A172 (cell line): ENCODE results near the gene RIN3. TPM values are rescaled to one million over a fixed set of nuclear protein-coding genes. Genes with fewer than 3 reads are reported as not detected.

Source experiments
- total RNA-seq: library from RNA; depleted of rRNA; stranded (reverse); fragments of >200 nt; shearing (Covaris generic); gene quantifications from 2 replicates; pipeline ENCODE4 v1.2.3, GENCODE V29; 2014; rRNA removed

The RIN3 gene
- total RNA-seq, 1 experiment from 2014 or later = 0.33 TPM

Other genes with a start within 250 kb of the RIN3 start
- gene SLC24A4, start 190.6 kb upstream of the RIN3 start, total RNA-seq = not detected in 2 replicates
- 13.0 and 21.3 TPM in 2 replicates for gene LGMN, start 234.8 kb downstream of the RIN3 start, total RNA-seq